CD4-positive, alpha-beta T cell treated with Interleukin-15 for 1 hour (primary cell): ENCODE results near the gene NUS1.
"Not testable (repeated sequence)": the region's sequence is repeated elsewhere in the genome, so short reads cannot be mapped to it uniquely, and the experiment has no call there.

Source experiments
- DNase-seq: peaks from one replicate; pipeline ENCODE4 v3.0.0-alpha.2; 2020

The NUS1 gene

DNA sequence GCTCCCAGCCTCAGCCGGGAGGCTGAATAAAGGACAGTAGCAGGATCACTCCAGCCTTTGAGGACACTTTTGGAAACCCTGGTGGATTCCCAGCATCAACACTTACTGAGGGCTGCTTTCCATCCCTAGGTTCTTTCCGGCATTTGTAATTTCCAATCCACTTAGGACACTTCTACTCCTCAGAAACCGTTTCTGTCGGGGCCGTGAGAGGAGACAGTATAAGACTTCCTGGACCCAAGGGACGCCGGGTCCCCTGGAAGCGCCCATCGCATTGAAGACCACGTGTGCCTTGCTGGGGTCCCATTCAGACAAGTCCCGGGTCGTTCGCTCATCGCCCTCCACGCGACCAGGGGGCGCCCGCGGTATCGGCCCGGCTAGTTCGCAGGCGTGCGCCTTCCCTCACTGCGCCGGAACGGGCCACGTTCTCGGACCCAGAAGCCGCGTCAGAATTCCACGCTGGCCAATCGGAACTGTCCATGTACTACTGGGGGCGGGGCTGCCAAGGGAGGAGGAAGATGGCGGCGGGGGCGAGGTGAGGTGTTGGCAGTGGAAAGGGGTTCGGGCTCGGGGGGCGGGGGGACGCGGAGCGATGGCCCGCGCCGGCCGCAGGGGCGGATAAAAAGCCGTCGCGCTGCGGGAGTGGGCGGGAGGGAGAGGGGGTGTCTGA is at the start of gene NUS1:
Gene NUS1 (plus strand): TSS at position 479 of the 667 bp plus-strand sequence. CDS start 202 bp downstream, outside the sequence.
- DNase-seq = peak; percentile 97

DNA sequence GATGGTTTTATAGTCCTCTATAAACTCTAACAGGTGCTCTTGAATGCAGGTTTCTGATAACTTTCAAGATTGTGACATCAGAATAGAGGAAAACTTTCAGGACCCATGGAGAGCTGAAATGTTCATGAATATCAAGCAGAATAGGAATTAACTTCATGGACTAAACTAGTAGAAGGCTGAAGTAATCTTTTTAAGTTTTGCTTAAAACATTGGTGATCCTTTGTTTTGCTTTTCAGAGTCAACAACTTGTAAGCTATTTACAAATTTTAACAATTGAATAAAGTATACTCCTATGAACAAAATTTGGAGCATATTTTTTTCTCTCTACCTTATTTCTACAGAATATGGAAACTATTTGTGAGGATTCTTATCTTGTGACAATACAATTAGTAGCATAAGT is 47.7 kb upstream of the NUS1 start:
- no peak for DNase-seq

DNA sequence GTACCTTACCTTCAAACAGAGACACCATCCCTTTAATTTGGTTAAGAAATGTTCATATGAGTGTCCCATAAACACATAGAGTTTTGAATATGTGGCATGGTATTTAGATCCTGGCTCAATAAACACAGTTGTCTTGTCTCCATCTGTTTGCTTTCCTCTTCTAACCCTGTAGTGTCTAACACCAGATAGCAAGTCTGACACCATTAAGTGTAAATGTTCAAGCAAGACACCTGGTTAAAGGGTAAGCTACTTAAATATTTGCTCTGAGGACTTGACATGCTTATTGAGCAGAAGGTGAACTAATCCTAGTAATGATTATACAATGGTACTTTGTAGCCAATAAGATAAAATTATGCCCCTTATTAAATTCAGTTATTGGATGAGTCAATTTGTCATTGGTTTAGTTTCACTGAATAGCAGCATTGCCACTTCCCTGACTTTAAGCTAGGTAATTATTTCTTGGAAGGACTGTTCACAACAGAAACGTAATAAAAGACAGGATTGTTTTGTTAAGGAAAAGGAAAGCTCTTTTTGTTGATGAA is 46.1 kb upstream of the NUS1 start:
- no peak for DNase-seq

DNA sequence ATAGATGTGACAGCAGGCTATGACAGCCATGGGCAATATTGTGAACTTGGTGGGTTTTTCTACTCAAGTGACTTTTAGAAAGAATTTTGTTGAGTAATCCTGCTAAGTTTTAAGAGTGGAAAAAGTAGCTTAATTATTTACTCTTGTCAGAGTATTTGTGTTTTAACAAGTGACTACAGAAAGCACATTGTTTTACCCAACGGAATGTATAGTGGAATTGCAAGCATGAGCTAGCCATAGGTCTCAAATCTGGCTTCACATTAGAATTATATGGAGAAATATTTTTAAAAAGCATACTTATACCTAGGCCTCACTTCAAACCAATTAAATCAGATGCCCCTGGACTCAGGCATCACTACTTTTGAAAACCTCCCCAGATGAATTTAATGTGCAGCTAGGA is 37.5 kb upstream of the NUS1 start:
- no peak for DNase-seq

DNA sequence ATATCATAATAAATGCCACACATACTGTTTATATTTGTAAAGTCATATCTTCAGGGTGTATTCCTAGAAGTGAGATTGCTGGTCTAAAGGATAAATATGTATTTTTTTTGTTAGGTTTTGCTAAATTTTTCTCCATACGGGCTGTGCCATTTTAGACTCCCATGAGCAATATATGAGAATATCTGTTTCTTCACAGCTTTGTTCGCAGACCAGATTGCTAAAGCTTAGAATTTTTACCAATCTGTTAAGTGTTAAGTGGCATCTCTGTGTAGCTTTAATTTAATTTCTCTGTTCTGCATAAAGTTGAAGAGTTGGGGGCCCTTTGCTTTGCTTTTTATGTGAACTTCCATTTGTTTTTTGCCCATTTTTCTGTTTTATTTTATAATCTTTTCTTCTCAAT is 32.3 kb upstream of the NUS1 start:
- DNase-seq = no peak

DNA sequence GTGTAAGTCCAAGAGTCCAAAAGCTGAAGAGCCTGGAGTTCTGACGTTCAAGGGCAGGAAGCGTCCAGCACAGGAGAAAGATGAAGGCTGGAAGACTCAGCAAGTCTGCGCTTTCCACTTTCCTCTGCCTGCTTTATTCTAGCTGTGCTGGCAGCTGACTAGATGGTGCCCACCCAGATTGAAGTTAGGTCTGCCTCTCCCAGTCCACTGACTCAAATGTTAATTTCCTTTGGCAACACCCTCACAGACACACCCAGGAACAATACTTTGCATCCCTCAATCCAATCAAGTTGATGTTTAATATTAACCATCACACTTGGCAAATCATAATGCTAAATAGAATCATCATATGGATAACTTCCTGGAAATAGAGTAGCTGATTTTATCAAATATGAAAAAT is 23.3 kb upstream of the NUS1 start:
- DNase-seq = not testable (repeated sequence)

DNA sequence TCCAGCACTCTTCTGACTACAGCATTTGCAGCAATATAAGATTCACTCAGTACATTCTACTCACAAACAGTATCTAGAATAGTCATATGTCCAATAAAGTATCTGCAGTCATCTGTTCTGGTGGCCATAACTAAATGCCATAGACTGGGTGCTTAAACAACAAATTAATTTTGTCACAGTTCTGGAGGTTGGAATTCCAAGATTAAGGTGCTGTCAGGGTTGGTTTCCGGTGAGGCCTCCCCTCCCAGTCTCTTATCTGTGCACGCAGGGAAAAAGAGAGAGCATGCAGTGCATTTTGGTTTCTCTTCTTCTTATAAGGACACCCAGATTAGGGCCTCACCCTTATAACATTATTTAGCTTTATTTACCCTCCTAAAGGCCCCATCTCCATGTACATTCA is 21.3 kb upstream of the NUS1 start:
- DNase-seq = no peak

DNA sequence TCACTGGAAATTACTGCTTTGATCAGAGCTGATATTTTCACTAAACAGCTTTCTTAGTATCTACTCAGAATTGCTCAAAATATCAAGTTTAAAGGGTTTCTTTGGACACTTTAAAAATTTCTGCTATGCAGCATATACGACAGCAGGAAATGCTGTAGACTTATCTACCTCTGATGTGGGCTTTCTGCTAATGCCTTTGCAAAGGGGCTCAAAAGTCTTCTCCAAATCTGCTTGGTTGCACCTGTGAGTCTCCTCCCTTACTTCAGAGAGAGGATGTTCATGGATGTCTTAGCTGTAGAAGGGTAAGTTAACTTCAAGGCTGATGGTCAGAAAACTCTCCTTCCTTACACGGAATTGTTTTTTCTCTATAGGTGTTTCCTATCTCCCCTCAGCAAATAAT is 19.9 kb upstream of the NUS1 start:
- DNase-seq = no peak

DNA sequence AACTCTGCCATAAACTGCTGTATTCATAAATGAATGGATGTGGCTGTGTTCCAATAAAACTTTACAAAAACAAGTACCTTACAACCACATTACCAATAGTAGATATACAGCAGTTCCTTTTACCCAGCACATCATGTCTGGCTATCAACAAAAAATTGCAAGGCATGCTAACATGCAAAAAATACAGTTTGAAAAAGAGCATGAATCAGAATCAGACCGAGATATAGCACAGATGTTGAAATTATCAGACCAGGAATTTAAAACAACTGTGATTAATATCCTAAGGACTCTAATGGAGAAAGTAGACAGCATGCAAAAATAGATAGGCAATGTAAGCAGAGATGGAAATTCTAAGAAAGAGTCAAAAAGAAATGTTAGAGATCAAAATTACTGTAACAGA is 8.4 kb upstream of the NUS1 start:
- DNase-seq = no peak

DNA sequence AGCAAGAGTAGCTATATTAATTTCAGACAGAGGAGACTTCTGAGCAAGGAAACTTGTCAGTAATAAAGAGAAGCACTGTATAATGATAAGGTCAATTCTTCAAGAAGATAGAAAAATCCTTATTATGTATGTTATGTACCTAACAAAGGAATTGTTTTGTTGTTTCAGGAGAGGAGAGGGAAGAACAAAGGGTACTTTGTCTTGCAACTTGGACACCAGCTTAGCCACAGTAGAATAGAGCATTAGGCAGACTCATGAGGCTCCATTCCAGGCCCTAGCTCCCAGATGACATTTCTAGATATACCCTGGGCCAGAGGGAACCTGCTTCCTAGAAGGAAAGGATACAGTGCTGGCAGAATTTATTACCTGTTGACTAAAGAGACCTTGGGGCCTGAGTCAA is 6.5 kb upstream of the NUS1 start:
- DNase-seq = no peak

DNA sequence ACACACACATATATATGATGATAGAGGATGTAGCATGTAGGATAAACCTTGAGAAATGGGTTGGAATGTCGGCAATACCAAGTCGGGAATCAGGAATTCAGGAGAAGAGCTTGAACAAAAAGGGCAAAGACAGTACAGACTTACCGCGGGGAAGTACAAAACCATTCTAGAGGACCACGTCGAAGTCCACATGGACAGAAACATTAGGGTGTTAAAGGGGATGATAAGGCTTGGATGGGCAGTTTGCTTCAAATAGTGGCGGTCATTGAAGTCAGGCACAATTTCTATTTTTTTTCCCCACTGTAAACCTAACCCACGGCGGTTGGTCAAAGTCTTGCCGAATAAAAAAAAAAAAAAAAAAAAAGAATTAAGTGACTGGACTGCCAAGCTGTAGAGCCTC is 766 bp upstream of the NUS1 start:
- no peak for DNase-seq

DNA sequence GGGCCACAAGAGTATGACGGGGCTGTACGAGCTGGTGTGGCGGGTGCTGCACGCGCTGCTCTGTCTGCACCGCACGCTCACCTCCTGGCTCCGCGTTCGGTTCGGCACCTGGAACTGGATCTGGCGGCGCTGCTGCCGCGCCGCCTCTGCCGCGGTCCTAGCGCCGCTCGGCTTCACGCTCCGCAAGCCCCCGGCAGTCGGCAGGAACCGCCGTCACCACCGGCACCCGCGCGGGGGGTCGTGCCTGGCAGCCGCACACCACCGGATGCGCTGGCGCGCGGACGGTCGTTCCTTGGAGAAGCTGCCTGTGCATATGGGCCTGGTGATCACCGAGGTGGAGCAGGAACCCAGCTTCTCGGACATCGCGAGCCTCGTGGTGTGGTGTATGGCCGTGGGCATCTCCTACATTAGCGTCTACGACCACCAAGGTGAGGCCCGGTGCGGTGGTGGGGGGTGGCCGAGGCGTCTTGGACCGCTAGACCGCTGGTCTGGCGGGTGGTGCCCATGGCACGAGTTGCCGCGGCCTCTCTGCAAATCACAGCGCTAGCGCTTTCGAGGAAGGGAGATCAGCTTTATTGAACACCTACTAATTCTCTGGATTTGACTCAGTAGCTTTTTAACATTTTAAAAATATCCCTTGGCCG is 511 bp downstream of the NUS1 start:
- not testable (repeated sequence) for DNase-seq

DNA sequence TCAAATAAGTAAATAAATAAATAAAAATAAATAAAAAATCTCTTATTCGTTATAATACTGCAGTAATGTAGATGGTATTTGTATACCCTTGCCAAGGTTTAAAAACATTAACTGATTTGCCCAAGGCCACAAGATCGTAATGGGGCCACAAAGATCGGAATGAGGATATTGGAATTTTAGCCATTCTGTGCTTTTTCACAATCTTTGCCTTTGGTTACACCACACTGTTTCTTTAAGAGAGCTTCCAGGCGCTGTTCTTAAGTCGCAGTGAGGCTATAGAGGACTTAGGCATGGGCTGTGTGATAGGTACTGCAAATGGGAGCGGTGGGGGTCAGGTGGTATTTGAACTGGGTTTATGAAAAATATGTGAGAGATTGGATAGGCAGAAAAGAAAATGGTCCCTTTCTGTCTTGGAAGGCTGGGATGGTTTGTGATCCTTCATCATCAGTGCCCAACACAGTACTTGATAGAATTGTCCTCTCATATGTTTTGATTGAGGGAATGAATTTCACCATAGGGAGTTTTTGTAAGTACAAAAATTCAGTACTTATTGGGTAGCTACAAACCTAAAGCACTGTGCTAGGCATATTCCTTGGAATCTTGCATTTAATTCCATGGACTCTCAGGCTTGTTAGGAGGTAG is 1.4 kb downstream of the NUS1 start:
- no peak for DNase-seq

DNA sequence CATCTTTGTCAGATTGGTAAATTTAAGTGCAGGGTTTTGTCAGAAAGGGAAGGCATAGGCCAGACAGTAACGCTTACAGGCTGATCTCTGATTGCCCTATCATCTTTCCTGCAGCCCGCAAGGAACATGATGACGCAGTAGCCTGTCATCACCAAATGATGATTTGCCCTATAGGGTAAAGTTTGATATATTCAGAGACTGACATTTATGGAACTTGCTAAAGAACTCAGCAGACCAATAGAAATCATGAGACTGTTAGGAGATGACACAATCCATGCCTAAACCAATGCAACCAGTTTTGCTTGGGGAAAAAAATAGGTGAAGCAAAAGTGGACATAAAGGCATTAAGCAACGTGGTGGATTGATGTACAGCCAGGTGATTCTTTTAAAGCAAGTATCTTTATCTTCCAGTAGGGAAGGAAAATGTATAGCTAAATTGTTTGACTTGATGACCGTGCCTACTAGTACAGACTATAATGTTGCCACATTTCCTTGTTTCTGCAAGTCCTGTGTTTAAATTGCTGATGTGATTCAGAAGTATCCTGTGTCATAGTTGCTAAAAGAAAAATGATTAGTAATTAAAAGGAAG is 2.4 kb downstream of the NUS1 start:
- peak; percentile 26 for DNase-seq

DNA sequence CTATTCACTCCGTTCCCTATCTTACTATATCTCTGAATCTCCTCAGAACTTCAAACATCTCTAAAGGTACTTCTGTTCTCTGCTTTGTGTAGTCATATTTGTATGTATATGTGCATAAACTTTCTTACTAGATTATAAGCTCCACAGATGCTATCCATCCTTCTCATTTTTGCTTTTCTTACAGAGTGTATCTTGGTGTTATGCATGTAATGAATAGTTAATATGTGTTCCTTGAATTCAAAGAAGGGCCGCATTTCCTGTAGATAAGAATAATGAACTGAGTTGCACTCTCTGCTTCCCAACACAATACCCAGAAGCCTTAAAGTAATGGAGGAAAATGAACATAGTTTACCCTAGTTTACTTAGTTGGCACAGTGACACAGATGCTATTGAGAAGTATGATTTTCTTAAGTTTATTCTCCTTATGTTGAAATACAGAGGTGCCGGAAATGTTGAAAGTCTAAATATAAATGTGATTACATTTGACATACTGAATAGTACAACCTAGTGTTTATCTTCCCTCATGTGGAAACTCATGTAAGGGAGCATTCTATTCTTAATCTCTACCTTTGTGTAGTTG is 6.0 kb downstream of the NUS1 start:
- DNase-seq = no peak

DNA sequence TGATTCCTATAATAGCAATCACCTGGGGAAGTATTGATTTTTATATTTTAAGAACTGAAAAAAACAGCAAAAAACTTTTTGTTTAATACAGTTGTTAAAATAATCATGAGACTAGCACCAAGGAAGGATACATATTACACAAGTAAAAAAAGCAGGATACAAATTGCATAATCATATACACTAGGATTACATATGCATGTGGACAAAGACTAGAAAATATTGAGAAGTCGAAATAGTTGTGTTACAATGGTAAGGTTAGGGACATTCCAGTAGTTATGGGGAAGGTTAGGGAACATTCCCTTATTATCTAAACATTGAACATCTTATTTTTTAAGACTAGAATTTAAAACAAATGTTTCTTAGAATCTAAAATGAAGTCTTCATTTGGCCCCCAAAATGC is 9.5 kb downstream of the NUS1 start:
- DNase-seq = no peak

DNA sequence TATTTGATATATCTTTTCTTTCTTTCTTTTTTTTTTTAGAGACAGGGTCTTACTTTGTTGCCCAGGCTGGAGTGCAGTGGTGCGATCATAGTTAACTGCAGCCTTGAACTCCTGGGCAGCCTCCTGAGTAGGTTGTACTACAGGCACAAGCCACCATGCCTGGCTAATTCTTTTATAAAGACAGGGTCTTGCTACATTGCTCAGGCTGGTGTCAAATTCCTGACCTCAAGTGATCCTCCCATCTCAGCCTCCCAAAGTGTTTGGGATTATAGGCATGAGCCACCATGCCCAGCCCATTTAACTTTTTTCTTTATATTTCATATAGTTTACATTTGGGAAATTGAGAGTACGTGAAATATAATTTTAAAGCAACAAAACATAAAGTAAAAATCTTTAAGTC is 10.1 kb downstream of the NUS1 start:
- no peak for DNase-seq

DNA sequence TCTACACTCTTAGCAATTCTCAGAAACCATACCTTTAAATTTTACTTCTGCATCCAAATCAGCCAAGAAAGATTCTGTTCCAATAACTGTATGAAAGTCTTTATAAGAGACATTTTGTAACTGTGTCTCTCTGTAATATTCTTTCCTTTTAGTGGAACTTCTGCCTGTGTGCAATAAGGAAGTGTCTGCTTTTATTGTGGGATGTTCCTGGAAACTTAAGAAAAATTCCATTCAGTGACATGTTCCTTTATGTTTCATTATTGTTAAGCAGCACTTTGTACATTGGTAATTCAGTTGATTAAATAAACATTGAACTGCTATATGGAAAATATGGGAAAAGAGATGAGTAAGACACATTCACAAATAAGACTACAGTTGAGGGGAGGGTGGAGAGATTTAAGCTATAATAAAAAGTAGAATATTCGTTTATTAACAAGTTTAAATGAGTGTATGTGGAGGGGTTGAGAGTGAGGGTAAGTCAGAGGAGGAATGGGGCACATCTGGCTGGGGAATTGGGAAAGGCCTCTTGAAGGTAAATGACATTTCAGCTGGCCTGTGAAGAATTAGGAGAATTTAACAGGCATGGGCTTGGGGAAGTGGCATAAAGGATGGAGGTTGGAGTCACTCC is 11.9 kb downstream of the NUS1 start:
- no peak for DNase-seq

DNA sequence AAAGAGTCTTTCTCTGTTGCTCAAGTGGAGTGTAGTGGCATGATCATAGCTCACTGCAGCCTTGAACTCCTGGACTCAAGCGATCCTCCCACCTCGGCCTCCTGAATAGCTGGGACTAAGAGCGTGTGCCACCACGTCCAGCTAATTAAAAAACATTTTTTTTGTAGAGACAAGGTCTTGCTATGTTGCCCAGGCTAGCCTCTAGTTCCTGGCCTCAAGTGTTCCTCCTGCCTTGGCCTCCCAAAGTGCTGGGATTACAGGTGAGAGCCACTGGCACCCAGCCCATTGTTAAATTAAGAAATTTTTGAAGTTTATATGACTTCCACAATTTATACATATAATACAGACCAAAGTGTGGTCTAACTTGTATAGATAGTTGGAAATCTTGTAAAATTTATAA is 14.3 kb downstream of the NUS1 start:
- not testable (repeated sequence) for DNase-seq

DNA sequence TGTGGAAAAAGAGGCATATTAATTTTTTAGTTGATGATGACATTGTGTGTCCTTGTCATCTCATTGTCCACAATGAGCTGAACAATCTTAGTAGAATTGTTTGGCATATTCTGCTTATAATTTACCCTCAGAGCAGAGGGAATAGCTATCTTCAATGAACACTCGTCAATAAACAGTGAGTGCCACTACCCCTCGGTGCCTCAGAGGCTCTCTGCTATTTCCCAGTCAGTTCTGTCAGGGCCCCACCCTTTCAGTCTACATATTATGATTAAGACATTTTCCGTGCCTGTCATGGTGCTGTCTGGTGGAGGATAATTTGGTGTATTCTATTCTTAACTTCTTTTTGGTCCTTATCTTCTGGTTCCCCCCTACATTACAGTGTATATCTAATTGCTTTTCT is 31.2 kb downstream of the NUS1 start:
- no peak for DNase-seq

DNA sequence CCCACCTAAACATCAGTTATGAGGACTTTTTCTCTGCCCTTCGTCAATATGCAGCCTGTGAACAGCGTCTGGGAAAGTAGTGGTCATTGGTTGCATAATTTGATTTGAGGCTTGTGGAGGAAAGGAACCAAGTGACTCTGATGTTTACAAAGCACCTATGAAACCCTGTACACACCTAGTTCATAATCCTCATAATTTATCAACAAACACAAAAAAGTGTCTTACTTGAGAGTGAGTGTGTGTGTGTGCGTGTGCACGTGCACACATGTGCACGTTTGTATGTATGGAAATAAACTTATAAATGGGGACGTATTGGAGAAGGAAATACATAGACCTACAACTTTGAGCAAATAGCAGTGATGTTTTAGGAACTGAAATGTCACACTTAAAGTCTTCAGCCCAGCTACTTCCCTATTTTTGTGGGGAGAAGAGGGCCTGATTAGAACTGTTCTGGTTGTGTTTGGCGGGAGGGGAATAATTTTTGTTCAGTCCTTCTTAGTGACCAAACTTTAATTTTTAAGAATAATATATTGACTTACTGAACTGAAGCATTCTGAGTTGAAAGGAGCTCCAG is 31.8 kb downstream of the NUS1 start:
- not testable (repeated sequence) for DNase-seq

DNA sequence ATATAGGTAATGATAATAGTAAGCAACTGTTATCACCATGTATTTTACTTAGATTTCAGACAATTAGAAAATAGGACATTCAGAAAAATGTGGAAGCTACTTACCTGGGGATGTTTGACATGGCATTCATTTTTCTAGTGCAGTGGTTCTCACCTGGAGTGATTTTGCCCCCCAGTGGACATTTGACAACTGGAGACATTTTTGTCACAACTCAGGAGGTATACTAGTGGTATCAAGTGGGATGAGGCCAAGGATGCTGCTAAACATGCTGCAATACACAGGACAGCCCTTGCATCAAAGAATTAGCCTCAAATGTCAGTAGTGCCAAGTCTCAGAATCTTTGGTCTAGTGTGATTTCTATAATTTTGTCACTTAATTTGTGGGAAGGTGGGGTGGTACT is 36.1 kb downstream of the NUS1 start:
- DNase-seq = no peak

DNA sequence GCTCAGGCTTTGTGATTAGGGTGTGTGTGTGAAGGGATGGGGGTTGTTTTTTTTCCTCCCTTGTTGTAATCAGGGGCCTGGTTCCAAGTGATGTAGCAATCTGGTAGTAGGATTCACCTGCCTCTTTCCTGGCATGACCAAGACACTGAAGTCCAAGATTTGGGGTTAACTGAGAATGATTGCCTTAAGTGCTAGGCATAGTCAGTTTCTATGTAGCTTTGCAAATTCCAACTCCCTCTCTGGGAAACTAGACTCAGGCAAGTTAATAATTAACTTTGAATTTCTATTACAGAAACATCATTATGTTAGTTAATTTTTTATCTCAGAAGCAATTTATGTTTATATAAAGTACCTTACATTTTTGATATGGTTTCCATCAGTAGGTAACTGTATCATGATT is 43.6 kb downstream of the NUS1 start:
- no peak for DNase-seq
